NB4 (cell line): ENCODE data around the gene PLCD1.

Experiments
- MAX ChIP-seq: IDR thresholded peaks from 2 replicates; pipeline ENCODE4 v1.6.1; 2011; ENCODE audit warnings: low read depth, low read length
- POLR2A ChIP-seq: IDR thresholded peaks from 2 replicates; pipeline ENCODE4 v1.6.1; 2011; ENCODE audit warnings: mild to moderate bottlenecking; ENCODE audit not compliant: insufficient read length; ENCODE audit errors: extremely low read depth
- TF ChIP-seq, protein P1 (sequence below): IDR thresholded peaks from one replicate; pipeline ENCODE4 v1.5.1; 2012; ENCODE audit warnings: low read depth, low read length

GRCh38 chr3:37968199-37968598 lies 61.2 kb downstream of the PLCD1 start:
- TF ChIP-seq POLR2A = no peak
- TF ChIP-seq, protein P1, sequence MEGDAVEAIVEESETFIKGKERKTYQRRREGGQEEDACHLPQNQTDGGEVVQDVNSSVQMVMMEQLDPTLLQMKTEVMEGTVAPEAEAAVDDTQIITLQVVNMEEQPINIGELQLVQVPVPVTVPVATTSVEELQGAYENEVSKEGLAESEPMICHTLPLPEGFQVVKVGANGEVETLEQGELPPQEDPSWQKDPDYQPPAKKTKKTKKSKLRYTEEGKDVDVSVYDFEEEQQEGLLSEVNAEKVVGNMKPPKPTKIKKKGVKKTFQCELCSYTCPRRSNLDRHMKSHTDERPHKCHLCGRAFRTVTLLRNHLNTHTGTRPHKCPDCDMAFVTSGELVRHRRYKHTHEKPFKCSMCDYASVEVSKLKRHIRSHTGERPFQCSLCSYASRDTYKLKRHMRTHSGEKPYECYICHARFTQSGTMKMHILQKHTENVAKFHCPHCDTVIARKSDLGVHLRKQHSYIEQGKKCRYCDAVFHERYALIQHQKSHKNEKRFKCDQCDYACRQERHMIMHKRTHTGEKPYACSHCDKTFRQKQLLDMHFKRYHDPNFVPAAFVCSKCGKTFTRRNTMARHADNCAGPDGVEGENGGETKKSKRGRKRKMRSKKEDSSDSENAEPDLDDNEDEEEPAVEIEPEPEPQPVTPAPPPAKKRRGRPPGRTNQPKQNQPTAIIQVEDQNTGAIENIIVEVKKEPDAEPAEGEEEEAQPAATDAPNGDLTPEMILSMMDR = no peak
- TF ChIP-seq MAX = no peak
